Measurements from ENCODE around the gene PDE7B.
"Not testable (repeated sequence)": the region's sequence is repeated elsewhere in the genome, so short reads cannot be mapped to it uniquely, and the experiment has no call there.

The PDE7B gene

GRCh38 chr6:136134268-136134667 lies 282.8 kb downstream of the PDE7B start:
- DNase-seq (ENCODE audit: low read depth), result no peak
- TF ChIP-seq, protein P1, sequence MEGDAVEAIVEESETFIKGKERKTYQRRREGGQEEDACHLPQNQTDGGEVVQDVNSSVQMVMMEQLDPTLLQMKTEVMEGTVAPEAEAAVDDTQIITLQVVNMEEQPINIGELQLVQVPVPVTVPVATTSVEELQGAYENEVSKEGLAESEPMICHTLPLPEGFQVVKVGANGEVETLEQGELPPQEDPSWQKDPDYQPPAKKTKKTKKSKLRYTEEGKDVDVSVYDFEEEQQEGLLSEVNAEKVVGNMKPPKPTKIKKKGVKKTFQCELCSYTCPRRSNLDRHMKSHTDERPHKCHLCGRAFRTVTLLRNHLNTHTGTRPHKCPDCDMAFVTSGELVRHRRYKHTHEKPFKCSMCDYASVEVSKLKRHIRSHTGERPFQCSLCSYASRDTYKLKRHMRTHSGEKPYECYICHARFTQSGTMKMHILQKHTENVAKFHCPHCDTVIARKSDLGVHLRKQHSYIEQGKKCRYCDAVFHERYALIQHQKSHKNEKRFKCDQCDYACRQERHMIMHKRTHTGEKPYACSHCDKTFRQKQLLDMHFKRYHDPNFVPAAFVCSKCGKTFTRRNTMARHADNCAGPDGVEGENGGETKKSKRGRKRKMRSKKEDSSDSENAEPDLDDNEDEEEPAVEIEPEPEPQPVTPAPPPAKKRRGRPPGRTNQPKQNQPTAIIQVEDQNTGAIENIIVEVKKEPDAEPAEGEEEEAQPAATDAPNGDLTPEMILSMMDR (IDR thresholded peaks at IDR 0.05; ENCODE audit: control insufficient read depth, insufficient read depth, low read depth, low read length, missing control alignments), result no peak
- H3K4me3 ChIP-seq (ENCODE audit: control insufficient read depth, low read depth, low read length), result no peak overlapping the region

- TF ChIP-seq, protein P1 (IDR thresholded peaks at IDR 0.05; ENCODE audit: control insufficient read depth, insufficient read depth, low read depth, low read length, missing control alignments), result no peak
- H3K4me3 ChIP-seq (ENCODE audit: control insufficient read depth, low read depth, low read length), result no peak overlapping the region
- DNase-seq (ENCODE audit: low read depth), result no peak
Observed at GRCh38 chr6:136134751-136135150, 283.2 kb downstream of the PDE7B start.

- no peak overlapping the region for H3K4me3 ChIP-seq (ENCODE audit: control insufficient read depth, low read depth, low read length)
- TF ChIP-seq, protein P1 (IDR thresholded peaks at IDR 0.05; ENCODE audit: control insufficient read depth, insufficient read depth, low read depth, low read length, missing control alignments), result no peak
- no peak for DNase-seq (ENCODE audit: low read depth)
Observed at GRCh38 chr6:136136274-136136673, 284.8 kb downstream of the PDE7B start.

- TF ChIP-seq, protein P1 (IDR thresholded peaks at IDR 0.05; ENCODE audit: control insufficient read depth, insufficient read depth, low read depth, low read length, missing control alignments), result no peak
- no peak for DNase-seq (ENCODE audit: low read depth)
- no peak overlapping the region for H3K4me3 ChIP-seq (ENCODE audit: control insufficient read depth, low read depth, low read length)
Observed at GRCh38 chr6:136137008-136137692, 285.6 kb downstream of the PDE7B start.

DNA sequence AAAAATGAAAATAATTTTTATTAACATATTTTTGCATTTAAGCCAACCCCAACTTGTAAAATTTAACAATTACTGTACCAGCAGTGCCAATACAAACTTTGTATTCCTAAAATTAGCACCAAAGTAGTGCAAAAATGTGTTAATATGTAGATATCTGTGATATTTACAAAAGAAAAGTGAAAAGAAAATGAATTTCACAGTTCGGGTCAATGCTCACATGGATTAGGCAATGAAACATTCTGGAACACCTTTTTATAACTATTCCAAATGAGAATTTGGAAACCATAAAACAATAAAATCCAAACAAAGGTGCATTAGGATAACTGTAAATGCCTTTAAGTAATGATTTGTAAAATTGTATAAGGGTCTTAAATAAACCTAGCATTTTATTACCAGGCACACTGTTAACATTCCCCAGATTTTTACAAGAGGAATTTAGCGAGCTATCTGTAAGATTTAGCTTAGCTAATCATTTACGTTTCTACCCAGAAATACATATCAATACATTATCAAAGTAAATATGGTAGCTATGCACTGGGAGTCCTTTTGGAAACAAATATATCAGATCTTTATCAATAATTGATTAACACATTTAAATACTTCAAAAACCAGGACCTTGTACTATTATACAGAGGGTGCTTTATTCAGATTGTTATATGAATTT lies 286.4 kb downstream of the PDE7B start:
- DNase-seq (ENCODE audit: low read depth), result no peak
- TF ChIP-seq, protein P1 (IDR thresholded peaks at IDR 0.05; ENCODE audit: control insufficient read depth, insufficient read depth, low read depth, low read length, missing control alignments), result no peak
- no peak overlapping the region for H3K4me3 ChIP-seq (ENCODE audit: control insufficient read depth, low read depth, low read length)

GRCh38 chr6:136139111-136139510 lies 287.6 kb downstream of the PDE7B start:
- not testable (repeated sequence) for DNase-seq (ENCODE audit: low read depth); H3K4me3 ChIP-seq (ENCODE audit: control insufficient read depth, low read depth, low read length)

DNA sequence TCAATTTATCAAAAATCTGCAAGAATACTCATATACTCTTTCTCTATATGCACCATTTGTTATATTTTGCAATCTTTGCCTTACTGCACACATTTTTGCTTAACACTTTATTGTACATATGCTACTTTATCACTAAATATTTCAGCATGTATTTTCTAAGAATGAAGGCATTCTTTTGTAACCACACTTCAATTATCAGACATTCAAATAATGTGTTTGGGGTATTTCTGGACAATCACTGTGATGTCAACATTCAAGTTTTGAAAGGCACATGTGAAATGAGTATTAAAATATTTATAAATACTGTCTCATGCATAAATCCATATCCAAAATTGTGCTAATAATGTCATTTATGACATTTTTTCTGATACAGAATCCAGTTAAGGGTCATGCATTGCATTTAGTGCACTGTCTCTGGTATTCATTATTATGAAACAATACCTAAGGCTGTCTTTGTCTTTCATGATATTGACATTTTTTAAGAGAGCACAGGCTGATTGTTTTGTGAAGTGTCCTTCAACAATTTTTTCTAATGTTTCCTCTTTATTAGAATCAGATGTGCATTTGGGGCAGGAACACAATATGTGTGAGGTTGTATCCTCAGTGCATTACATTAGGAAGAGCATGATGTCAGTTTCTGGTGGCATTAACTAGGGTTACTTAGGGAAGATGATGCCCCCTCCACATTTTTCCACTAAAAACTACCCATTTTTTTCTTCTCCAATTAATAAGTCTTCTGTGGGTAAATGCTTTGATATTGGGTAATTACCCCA lies 292.9 kb downstream of the PDE7B start:
- TF ChIP-seq, protein P1 (IDR thresholded peaks at IDR 0.05; ENCODE audit: control insufficient read depth, insufficient read depth, low read depth, low read length, missing control alignments), result no peak
- H3K4me3 ChIP-seq (ENCODE audit: control insufficient read depth, low read depth, low read length), result no peak overlapping the region
- DNase-seq (ENCODE audit: low read depth), result no peak

All from AG09309 (cell line).